ENCODE data around the gene GJB4.

Gene GJB4

DNA sequence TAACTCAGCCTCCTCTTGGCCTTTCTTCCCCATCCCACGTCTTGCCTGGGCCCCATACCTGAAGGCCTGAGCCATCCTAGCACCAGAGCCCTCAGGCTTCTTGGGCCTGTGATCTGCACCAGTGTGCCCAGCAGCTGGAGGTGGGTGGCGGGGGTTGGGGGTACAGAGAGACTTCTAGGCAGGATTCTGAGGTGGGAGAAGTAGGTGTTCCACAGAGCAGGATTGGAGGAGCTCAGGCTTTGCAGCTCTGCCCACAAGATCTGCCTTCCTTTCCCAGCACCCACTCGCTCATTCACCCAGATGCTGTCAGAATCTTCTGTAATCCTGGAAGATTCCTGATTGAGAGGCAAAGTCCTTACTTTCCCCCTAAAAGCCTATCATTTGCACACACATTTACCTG is 14.7 kb upstream of the GJB4 start:
- H3K4me3 ChIP-seq (replicated peaks; ENCODE audit: insufficient read depth, low read length), result no peak overlapping the region
- H3K27ac ChIP-seq (replicated peaks), result no peak overlapping the region
- TF ChIP-seq, protein P1, sequence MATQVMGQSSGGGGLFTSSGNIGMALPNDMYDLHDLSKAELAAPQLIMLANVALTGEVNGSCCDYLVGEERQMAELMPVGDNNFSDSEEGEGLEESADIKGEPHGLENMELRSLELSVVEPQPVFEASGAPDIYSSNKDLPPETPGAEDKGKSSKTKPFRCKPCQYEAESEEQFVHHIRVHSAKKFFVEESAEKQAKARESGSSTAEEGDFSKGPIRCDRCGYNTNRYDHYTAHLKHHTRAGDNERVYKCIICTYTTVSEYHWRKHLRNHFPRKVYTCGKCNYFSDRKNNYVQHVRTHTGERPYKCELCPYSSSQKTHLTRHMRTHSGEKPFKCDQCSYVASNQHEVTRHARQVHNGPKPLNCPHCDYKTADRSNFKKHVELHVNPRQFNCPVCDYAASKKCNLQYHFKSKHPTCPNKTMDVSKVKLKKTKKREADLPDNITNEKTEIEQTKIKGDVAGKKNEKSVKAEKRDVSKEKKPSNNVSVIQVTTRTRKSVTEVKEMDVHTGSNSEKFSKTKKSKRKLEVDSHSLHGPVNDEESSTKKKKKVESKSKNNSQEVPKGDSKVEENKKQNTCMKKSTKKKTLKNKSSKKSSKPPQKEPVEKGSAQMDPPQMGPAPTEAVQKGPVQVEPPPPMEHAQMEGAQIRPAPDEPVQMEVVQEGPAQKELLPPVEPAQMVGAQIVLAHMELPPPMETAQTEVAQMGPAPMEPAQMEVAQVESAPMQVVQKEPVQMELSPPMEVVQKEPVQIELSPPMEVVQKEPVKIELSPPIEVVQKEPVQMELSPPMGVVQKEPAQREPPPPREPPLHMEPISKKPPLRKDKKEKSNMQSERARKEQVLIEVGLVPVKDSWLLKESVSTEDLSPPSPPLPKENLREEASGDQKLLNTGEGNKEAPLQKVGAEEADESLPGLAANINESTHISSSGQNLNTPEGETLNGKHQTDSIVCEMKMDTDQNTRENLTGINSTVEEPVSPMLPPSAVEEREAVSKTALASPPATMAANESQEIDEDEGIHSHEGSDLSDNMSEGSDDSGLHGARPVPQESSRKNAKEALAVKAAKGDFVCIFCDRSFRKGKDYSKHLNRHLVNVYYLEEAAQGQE (IDR thresholded peaks at IDR 0.05; ENCODE audit: insufficient replicate concordance, low read depth), result no peak
- TF ChIP-seq POLR2AphosphoS5 (IDR thresholded peaks at IDR 0.05; ENCODE audit: low read depth), result no peak
- no peak for TF ChIP-seq GABPA (IDR thresholded peaks at IDR 0.05; ENCODE audit: low read depth)
- no peak for TF ChIP-seq SPI1 (IDR thresholded peaks at IDR 0.05; ENCODE audit: borderline replicate concordance, low read depth)
- TF ChIP-seq, protein P2, sequence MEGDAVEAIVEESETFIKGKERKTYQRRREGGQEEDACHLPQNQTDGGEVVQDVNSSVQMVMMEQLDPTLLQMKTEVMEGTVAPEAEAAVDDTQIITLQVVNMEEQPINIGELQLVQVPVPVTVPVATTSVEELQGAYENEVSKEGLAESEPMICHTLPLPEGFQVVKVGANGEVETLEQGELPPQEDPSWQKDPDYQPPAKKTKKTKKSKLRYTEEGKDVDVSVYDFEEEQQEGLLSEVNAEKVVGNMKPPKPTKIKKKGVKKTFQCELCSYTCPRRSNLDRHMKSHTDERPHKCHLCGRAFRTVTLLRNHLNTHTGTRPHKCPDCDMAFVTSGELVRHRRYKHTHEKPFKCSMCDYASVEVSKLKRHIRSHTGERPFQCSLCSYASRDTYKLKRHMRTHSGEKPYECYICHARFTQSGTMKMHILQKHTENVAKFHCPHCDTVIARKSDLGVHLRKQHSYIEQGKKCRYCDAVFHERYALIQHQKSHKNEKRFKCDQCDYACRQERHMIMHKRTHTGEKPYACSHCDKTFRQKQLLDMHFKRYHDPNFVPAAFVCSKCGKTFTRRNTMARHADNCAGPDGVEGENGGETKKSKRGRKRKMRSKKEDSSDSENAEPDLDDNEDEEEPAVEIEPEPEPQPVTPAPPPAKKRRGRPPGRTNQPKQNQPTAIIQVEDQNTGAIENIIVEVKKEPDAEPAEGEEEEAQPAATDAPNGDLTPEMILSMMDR (IDR thresholded peaks at IDR 0.05; ENCODE audit: insufficient read depth, low read length), result no peak
- no peaks in the 10 kb centered on the region for H3K27me3 ChIP-seq (ENCODE audit: insufficient read depth, poor library complexity, severe bottlenecking)
- DNase-seq (ENCODE audit: low read depth in 1 of 2, low spot score in 1 of 2), result no peak

DNA sequence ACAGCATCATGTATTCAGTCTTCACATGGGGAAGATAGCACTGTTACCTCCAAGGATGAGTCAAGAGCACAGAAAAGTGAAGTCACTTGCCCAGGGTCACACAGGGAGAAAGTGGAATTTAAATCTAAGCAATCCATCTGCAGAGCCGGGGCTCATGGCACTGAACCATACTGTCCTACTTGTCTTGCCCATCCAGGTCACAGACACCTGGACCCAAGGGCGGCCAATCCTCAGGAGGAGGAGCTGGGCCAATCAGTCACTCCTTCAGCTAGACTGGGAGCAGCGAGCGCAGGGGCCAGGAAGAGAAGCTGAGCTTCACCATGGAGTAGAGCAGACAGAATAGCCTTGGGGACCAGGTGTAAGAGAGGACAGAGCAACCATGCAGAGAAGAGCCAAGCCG is 13.9 kb upstream of the GJB4 start:
- Histone ChIP-seq H3K27me3 (ENCODE audit: insufficient read depth, poor library complexity, severe bottlenecking) (no peaks in the 10 kb centered on the region), H3K27ac (replicated peaks) (no peak overlapping the region), H3K4me3 (replicated peaks; ENCODE audit: insufficient read depth, low read length) (no peak overlapping the region)
- TF ChIP-seq GABPA (IDR thresholded peaks at IDR 0.05; ENCODE audit: low read depth) (no peak), POLR2AphosphoS5 (IDR thresholded peaks at IDR 0.05; ENCODE audit: low read depth) (no peak), SPI1 (IDR thresholded peaks at IDR 0.05; ENCODE audit: borderline replicate concordance, low read depth) (no peak)
- TF ChIP-seq, protein P2 (IDR thresholded peaks at IDR 0.05; ENCODE audit: insufficient read depth, low read length), result no peak
- TF ChIP-seq, protein P1 (IDR thresholded peaks at IDR 0.05; ENCODE audit: insufficient replicate concordance, low read depth), result no peak
- no peak for DNase-seq (ENCODE audit: low read depth in 1 of 2, low spot score in 1 of 2)

DNA sequence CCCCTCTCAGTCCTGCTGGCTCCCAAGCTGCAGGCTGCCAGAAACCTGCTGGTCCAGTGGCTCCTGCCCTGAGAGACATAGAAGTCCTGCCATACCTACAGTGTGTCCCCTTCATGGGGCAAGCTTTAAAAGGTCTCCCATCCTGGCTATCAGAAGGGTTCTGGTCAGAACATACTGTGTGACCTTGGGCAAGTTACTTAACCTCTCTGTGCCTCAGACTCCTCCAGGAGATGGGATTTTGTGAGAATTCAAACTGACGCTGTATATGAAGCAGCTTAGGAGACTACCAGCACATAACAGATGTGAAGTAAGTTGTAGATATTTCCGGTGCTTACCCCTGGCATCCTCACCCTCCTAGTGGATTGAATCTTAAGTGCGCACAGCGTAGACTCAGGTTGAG is 13.4 kb upstream of the GJB4 start:
- TF ChIP-seq SPI1 (IDR thresholded peaks at IDR 0.05; ENCODE audit: borderline replicate concordance, low read depth) (no peak), POLR2AphosphoS5 (IDR thresholded peaks at IDR 0.05; ENCODE audit: low read depth) (no peak)
- TF ChIP-seq, protein P1 (IDR thresholded peaks at IDR 0.05; ENCODE audit: insufficient replicate concordance, low read depth), result no peak
- no peak for DNase-seq (ENCODE audit: low read depth in 1 of 2, low spot score in 1 of 2)
- Histone ChIP-seq H3K27ac (replicated peaks) (no peak overlapping the region), H3K27me3 (ENCODE audit: insufficient read depth, poor library complexity, severe bottlenecking) (no peaks in the 10 kb centered on the region), H3K4me3 (replicated peaks; ENCODE audit: insufficient read depth, low read length) (no peak overlapping the region)
